Esophagus (tissue), 2 donors: ENCODE results near the gene CBL. TPM values are rescaled to one million over a fixed set of nuclear protein-coding genes. Genes with fewer than 3 reads are reported as not detected.

Experiments used
- H3K27ac ChIP-seq, 2 donors: one replicate each; pipeline ENCODE4 v1.5.1; 2013; ENCODE audit warnings: low read depth in 2 of 2, mild to moderate bottlenecking in 2 of 2, inconsistent platforms in 1 of 2, low read length in 1 of 2, moderate library complexity in 1 of 2
- H3K27me3 ChIP-seq, 2 donors: one replicate each; pipeline ENCODE4 v1.6.1; 2013; ENCODE audit warnings: low read length in 2 of 2, control low read depth in 1 of 2, mild to moderate bottlenecking in 1 of 2; ENCODE audit not compliant: insufficient read depth in 2 of 2, control insufficient read depth in 1 of 2
- H3K36me3 ChIP-seq, 2 donors: one replicate each; pipeline ENCODE4 v1.6.1; 2013; ENCODE audit warnings: low read length in 1 of 2; ENCODE audit not compliant: control insufficient read depth in 2 of 2, insufficient read depth in 2 of 2
- H3K4me1 ChIP-seq, 2 donors: one replicate each; pipeline ENCODE4 v1.6.1; 2013; ENCODE audit warnings: low read length in 1 of 2; ENCODE audit not compliant: control insufficient read depth in 2 of 2, insufficient read depth in 2 of 2
- H3K4me3 ChIP-seq, 2 donors: one replicate each; pipeline ENCODE4 v1.5.1; 2013; ENCODE audit warnings: low read length in 2 of 2, mild to moderate bottlenecking in 2 of 2, low read depth in 1 of 2, moderate library complexity in 1 of 2
- H3K9me3 ChIP-seq, 2 donors: one replicate each; pipeline ENCODE4 v1.6.1; 2013; ENCODE audit warnings: mild to moderate bottlenecking in 2 of 2, low read depth in 1 of 2, low read length in 1 of 2, moderate library complexity in 1 of 2; ENCODE audit not compliant: control insufficient read depth in 2 of 2, insufficient read depth in 1 of 2
- WGBS, 2 donors: extraction: QIAGEN DNeasy Blood & Tissue Kit; methylation state at CpG; one replicate each; pipeline ENCODE4 v1.1.7; 2013; 5-methylcytosine and 5-hydroxymethylcytosine counted together
- polyA plus RNA-seq, 2 donors: library from polyadenylated mRNA; stranded (reverse); fragments of 200-250 nt; gene quantifications; one replicate each; pipeline ENCODE4 v1.2.3, GENCODE V29; 2013
- donor health status: healthy with polysubstance abuse.
- donor health status: Bipolar disorder and iron deficiency.

CBL gene
- polyA plus RNA-seq, 2 donors = 3.0 to 6.2 TPM

- Histone ChIP-seq H3K9me3 (no peaks in the 10 kb centered on the region), H3K4me1 (peaks cover 16 to 30% of the 10 kb centered on the region in 2 donors), H3K27ac (peak overlapping the region; percentile 63 to 82), H3K36me3 (peaks cover 0 to 9% of the 10 kb centered on the region in 2 donors), H3K27me3 (no peaks in the 10 kb centered on the region), H3K4me3 (peak overlapping the region; percentile 37 to 38)
- 7 to 9% methylated on average over 79 to 86 of the region's 86 CpGs for WGBS, 2 donors
Observed at GRCh38 chr11:119339589-119340334, 133.6 kb downstream of the CBL start.

- Histone ChIP-seq H3K27me3 (no peaks in the 10 kb centered on the region), H3K4me1 (peaks cover 9 to 22% of the 10 kb centered on the region in 2 donors), H3K36me3 (peaks cover 0 to 9% of the 10 kb centered on the region in 2 donors), H3K4me3 (peak within 1 kb of the TSS; percentile 37 to 38), H3K9me3 (no peaks in the 10 kb centered on the region), H3K27ac (peak within 1 kb of the TSS; percentile 63 to 82)
- WGBS, 2 donors = 5 to 10% methylated on average over 25 to 53 of the region's 53 CpGs
Observed at GRCh38 chr11:119340335-119341221, 134.4 kb downstream of the CBL start, which contains the start of gene C1QTNF5. Gene C1QTNF5, minus strand, starts transcription at chr11:119340883. Its CDS starts 486 bp downstream, at chr11:119340397.

- H3K4me3 ChIP-seq = no peak overlapping the region
- WGBS, 2 donors = 48 to 59% methylated on average over 12 to 16 of the region's 16 CpGs
- no peaks in the 10 kb centered on the region for H3K27me3 ChIP-seq
- H3K27ac ChIP-seq = peak overlapping the region; percentile 63
- no peaks in the 10 kb centered on the region for H3K9me3 ChIP-seq
- H3K36me3 ChIP-seq = peaks cover 0 to 4% of the 10 kb centered on the region in 2 donors
- H3K4me1 ChIP-seq = peaks cover 7 to 14% of the 10 kb centered on the region in 2 donors
Observed at GRCh38 chr11:119341222-119342022, 135.3 kb downstream of the CBL start.

GRCh38 chr11:119342023-119342300 is 135.8 kb downstream of the CBL start:
- Histone ChIP-seq H3K27me3 (no peaks in the 10 kb centered on the region), H3K36me3 (no peaks in the 10 kb centered on the region), H3K9me3 (no peaks in the 10 kb centered on the region), H3K4me1 (peaks cover 7 to 12% of the 10 kb centered on the region in 2 donors), H3K27ac (no peak overlapping the region), H3K4me3 (no peak overlapping the region)
- WGBS, 2 donors = 65 to 71% methylated on average over 7 of the region's 7 CpGs

- Histone ChIP-seq H3K27me3 (no peaks in the 10 kb centered on the region), H3K4me1 (peaks cover 7 to 12% of the 10 kb centered on the region in 2 donors), H3K4me3 (no peak overlapping the region), H3K27ac (no peak overlapping the region), H3K36me3 (no peaks in the 10 kb centered on the region), H3K9me3 (no peaks in the 10 kb centered on the region)
- WGBS, 2 donors = 80 to 81% methylated on average over 10 of the region's 10 CpGs
Observed at GRCh38 chr11:119342362-119343130, 136.4 kb downstream of the CBL start.

GRCh38 chr11:119343726-119344125 is 137.6 kb downstream of the CBL start:
- H3K27me3 ChIP-seq = no peaks in the 10 kb centered on the region
- WGBS, 2 donors = 83 to 87% methylated on average over 5 to 7 of the region's 7 CpGs
- H3K9me3 ChIP-seq = no peaks in the 10 kb centered on the region
- H3K4me1 ChIP-seq = peaks cover 5 to 12% of the 10 kb centered on the region in 2 donors
- H3K4me3 ChIP-seq = no peak overlapping the region
- H3K27ac ChIP-seq = no peak overlapping the region
- H3K36me3 ChIP-seq = no peaks in the 10 kb centered on the region

- H3K4me3 ChIP-seq = no peak overlapping the region
- H3K27me3 ChIP-seq = no peaks in the 10 kb centered on the region
- peaks cover 4 to 8% of the 10 kb centered on the region in 2 donors for H3K4me1 ChIP-seq
- H3K27ac ChIP-seq = no peak overlapping the region
- H3K36me3 ChIP-seq = no peaks in the 10 kb centered on the region
- 76 to 78% methylated on average over 14 of the region's 14 CpGs for WGBS, 2 donors
- H3K9me3 ChIP-seq = no peaks in the 10 kb centered on the region
Observed at GRCh38 chr11:119344291-119345010, 138.3 kb downstream of the CBL start.

GRCh38 chr11:119345685-119346084 is 139.5 kb downstream of the CBL start:
- Histone ChIP-seq H3K27ac (no peak overlapping the region), H3K36me3 (no peaks in the 10 kb centered on the region), H3K27me3 (no peaks in the 10 kb centered on the region), H3K9me3 (no peaks in the 10 kb centered on the region), H3K4me1 (peaks cover under 1 to 5% of the 10 kb centered on the region in 2 donors), H3K4me3 (no peak overlapping the region)
- WGBS, 2 donors = 88 to 89% methylated on average over 12 of the region's 12 CpGs
